ENCODE measurements around the gene RNF175. TPM values are rescaled to one million over a fixed set of nuclear protein-coding genes. Genes with fewer than 3 reads are reported as not detected.

Gene RNF175
- total and polyA plus RNA-seq, 5 donors from 2014 or later, result 2.1 to 17.3 (median 10.0) TPM

DNA sequence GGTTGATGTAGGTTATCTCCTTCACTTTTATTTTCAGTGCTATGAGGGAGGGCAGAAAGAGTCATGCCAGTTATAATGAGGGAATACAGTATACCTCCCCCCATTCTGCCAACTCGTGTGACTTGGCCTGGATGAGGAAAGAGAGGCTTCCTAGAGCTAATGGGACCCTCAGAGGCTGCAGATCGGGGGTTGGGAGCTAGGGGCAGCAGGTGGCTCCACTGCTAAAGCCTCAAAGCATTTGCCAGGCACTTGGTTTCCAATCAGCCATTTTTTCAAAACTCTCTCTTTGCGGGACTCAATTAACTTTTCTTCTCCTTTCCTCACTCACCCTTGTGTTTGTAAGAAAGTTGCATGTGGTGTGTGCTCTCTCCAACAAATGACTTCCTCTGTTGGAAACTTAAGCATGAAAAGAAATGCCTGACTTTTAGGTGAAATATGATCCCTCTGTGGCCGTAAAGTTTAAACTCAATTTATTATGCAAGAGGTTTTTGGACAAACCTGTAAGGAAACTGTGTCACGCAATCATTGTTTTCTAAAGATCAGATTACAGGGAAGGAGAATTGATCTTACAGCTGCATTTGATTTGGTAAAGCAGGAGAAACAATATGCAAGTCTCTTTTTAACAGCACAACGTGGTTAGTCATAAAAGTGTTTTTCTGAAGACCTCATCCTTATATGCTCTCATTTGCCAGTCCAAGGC is 22.0 kb upstream of the RNF175 start:
- H3K9me3 ChIP-seq (ENCODE audit: control insufficient read depth in 2 of 2, low read length in 2 of 2), result peaks cover 3 to 7% of the 10 kb centered on the region in 2 experiments
- H3K9me3 Mint-ChIP-seq, result peaks cover 0 to 6% (median 4%) of the 10 kb centered on the region in 7 donors
- no peak overlapping the region for H3K4me3 ChIP-seq (ENCODE audit: low read depth, low read length)
- H3K4me1 Mint-ChIP-seq, result peaks cover 0 to 5% (median 0%) of the 10 kb centered on the region in 4 donors
- H3K36me3 ChIP-seq (ENCODE audit: control insufficient read depth, insufficient read depth, low read length), result no peaks in the 10 kb centered on the region
- no peak overlapping the region for H3K27ac Mint-ChIP-seq
- ATAC-seq (ENCODE audit: low read depth in 2 of 2) (no peak), DNase-seq (no peak)
- H3K36me3 Mint-ChIP-seq, result no peaks in the 10 kb centered on the region
- H3K27me3 ChIP-seq (ENCODE audit: control insufficient read depth, insufficient read depth, low read length), result peaks cover 28% of the 10 kb centered on the region
- H3K27me3 Mint-ChIP-seq, result peaks cover 42% of the 10 kb centered on the region
- H3K27ac ChIP-seq (ENCODE audit: insufficient read depth, low read length, poor library complexity, severe bottlenecking), result no peak overlapping the region
- H3K4me1 ChIP-seq (ENCODE audit: control insufficient read depth, insufficient read depth, low read length, poor library complexity, severe bottlenecking), result no peaks in the 10 kb centered on the region
- H3K4me3 Mint-ChIP-seq, result no peak overlapping the region

- ATAC-seq (ENCODE audit: low read depth in 2 of 2) (no peak), DNase-seq (no peak)
- peaks cover under 1% of the 10 kb centered on the region for H3K36me3 Mint-ChIP-seq
- H3K27ac Mint-ChIP-seq, result no peak overlapping the region
- H3K27ac ChIP-seq (ENCODE audit: insufficient read depth, low read length, poor library complexity, severe bottlenecking), result no peak overlapping the region
- H3K4me3 Mint-ChIP-seq, result no peak overlapping the region
- peaks cover 0 to 6% (median 4%) of the 10 kb centered on the region in 7 donors for H3K9me3 Mint-ChIP-seq
- H3K4me1 ChIP-seq (ENCODE audit: control insufficient read depth, insufficient read depth, low read length, poor library complexity, severe bottlenecking), result no peaks in the 10 kb centered on the region
- H3K27me3 Mint-ChIP-seq, result peaks cover 36% of the 10 kb centered on the region
- H3K4me1 Mint-ChIP-seq, result peaks cover 0 to 5% (median 0%) of the 10 kb centered on the region in 4 donors
- H3K4me3 ChIP-seq (ENCODE audit: low read depth, low read length), result no peak overlapping the region
- peaks cover 3 to 7% of the 10 kb centered on the region in 2 experiments for H3K9me3 ChIP-seq (ENCODE audit: control insufficient read depth in 2 of 2, low read length in 2 of 2)
- peaks cover 28% of the 10 kb centered on the region for H3K27me3 ChIP-seq (ENCODE audit: control insufficient read depth, insufficient read depth, low read length)
- H3K36me3 ChIP-seq (ENCODE audit: control insufficient read depth, insufficient read depth, low read length), result no peaks in the 10 kb centered on the region
These were observed 21.5 kb upstream of the RNF175 start for GRCh38 chr4:153781280-153781679.

DNA sequence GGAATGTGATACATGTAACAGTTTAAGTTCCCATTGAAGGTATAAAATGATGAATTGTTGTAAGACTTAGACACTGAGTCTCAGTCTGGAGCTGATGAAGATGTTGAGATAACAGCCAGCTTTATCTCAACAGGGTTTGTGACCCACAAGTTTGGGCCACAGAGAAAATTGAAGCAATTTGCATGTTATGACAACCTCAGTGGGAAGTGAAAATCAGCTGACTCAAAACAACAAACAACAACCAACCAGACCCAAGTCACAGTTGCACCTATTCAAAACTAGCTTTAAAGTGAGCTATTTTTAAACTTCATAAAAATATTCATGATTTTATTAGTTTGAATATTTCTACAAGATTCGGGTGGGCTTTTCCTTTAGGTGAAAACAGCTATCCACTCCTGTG is 21.1 kb upstream of the RNF175 start:
- Mint-ChIP-seq H3K4me1 (peaks cover 0 to 2% (median 0%) of the 10 kb centered on the region in 4 donors), H3K36me3 (peaks cover 4% of the 10 kb centered on the region), H3K4me3 (no peak overlapping the region), H3K27ac (no peak overlapping the region), H3K27me3 (peaks cover 35% of the 10 kb centered on the region), H3K9me3 (peaks cover 0 to 6% (median 4%) of the 10 kb centered on the region in 7 donors)
- H3K36me3 ChIP-seq (ENCODE audit: control insufficient read depth, insufficient read depth, low read length), result no peaks in the 10 kb centered on the region
- no peaks in the 10 kb centered on the region for H3K4me1 ChIP-seq (ENCODE audit: control insufficient read depth, insufficient read depth, low read length, poor library complexity, severe bottlenecking)
- H3K9me3 ChIP-seq (ENCODE audit: control insufficient read depth in 2 of 2, low read length in 2 of 2), result peaks cover 3 to 7% of the 10 kb centered on the region in 2 experiments
- H3K27ac ChIP-seq (ENCODE audit: insufficient read depth, low read length, poor library complexity, severe bottlenecking), result no peak overlapping the region
- DNase-seq (no peak), ATAC-seq (ENCODE audit: low read depth in 2 of 2) (no peak)
- no peak overlapping the region for H3K4me3 ChIP-seq (ENCODE audit: low read depth, low read length)
- peaks cover 24% of the 10 kb centered on the region for H3K27me3 ChIP-seq (ENCODE audit: control insufficient read depth, insufficient read depth, low read length)

DNA sequence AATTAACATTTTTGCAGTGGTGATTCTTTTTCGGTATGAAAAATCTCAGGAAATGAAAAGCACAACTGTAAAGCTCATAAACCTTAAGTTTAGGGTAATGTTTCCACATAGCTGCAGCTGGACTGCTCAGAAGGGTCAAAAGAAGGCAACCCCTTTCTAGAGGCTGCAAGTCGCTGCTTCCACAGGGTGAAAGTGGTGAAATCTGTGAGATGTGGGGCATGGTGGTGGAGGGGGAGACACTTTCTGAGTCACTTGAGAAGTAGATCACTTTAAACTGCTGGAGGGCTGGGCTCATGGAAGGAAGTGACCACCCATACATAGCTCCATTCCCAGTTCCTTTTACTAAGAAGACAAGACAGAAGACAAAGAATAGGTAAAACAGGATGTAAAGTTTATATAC is 20.4 kb upstream of the RNF175 start:
- Mint-ChIP-seq H3K9me3 (peaks cover 0 to 6% (median 4%) of the 10 kb centered on the region in 7 donors), H3K4me3 (no peak overlapping the region), H3K36me3 (peaks cover 4% of the 10 kb centered on the region), H3K27ac (no peak overlapping the region), H3K27me3 (peaks cover 32% of the 10 kb centered on the region), H3K4me1 (no peaks in the 10 kb centered on the region)
- Histone ChIP-seq H3K4me1 (ENCODE audit: control insufficient read depth, insufficient read depth, low read length, poor library complexity, severe bottlenecking) (no peaks in the 10 kb centered on the region), H3K27me3 (ENCODE audit: control insufficient read depth, insufficient read depth, low read length) (peaks cover 25% of the 10 kb centered on the region), H3K9me3 (ENCODE audit: control insufficient read depth in 2 of 2, low read length in 2 of 2) (peaks cover 3 to 7% of the 10 kb centered on the region in 2 experiments), H3K27ac (ENCODE audit: insufficient read depth, low read length, poor library complexity, severe bottlenecking) (no peak overlapping the region), H3K36me3 (ENCODE audit: control insufficient read depth, insufficient read depth, low read length) (no peaks in the 10 kb centered on the region), H3K4me3 (ENCODE audit: low read depth, low read length) (no peak overlapping the region)
- ATAC-seq (ENCODE audit: low read depth in 2 of 2), result no peak
- DNase-seq, result no peak

DNA sequence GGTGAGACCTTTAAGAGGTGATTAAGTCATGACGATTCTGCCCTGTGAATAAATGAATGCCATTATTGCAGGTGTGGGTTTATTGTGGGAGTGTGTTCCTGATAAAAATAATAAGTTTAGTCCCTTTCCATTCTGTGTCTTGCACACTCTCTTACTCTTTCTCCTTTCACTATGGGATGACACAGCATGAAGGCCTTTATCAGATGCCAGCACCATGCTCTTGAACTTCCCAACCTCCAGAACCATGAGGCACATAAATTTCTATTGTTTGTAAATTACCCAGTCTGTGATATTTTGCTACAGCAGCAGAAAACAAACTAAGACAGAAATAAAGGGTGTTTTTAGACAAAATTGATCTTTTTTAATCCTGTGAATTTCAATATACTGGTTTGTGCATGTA is 18.6 kb upstream of the RNF175 start:
- Mint-ChIP-seq H3K4me1 (no peaks in the 10 kb centered on the region), H3K4me3 (no peak overlapping the region), H3K9me3 (peaks cover 0 to 6% (median 4%) of the 10 kb centered on the region in 7 donors), H3K27ac (no peak overlapping the region), H3K27me3 (peaks cover 20% of the 10 kb centered on the region), H3K36me3 (peaks cover 4% of the 10 kb centered on the region)
- ATAC-seq (ENCODE audit: low read depth in 2 of 2) (no peak), DNase-seq (no peak)
- H3K36me3 ChIP-seq (ENCODE audit: control insufficient read depth, insufficient read depth, low read length), result no peaks in the 10 kb centered on the region
- no peak overlapping the region for H3K4me3 ChIP-seq (ENCODE audit: low read depth, low read length)
- peaks cover 3 to 7% of the 10 kb centered on the region in 2 experiments for H3K9me3 ChIP-seq (ENCODE audit: control insufficient read depth in 2 of 2, low read length in 2 of 2)
- peaks cover 23% of the 10 kb centered on the region for H3K27me3 ChIP-seq (ENCODE audit: control insufficient read depth, insufficient read depth, low read length)
- no peaks in the 10 kb centered on the region for H3K4me1 ChIP-seq (ENCODE audit: control insufficient read depth, insufficient read depth, low read length, poor library complexity, severe bottlenecking)
- no peak overlapping the region for H3K27ac ChIP-seq (ENCODE audit: insufficient read depth, low read length, poor library complexity, severe bottlenecking)

- Histone ChIP-seq H3K4me1 (ENCODE audit: control insufficient read depth, insufficient read depth, low read length, poor library complexity, severe bottlenecking) (no peaks in the 10 kb centered on the region), H3K27me3 (ENCODE audit: control insufficient read depth, insufficient read depth, low read length) (peaks cover 20% of the 10 kb centered on the region), H3K27ac (ENCODE audit: insufficient read depth, low read length, poor library complexity, severe bottlenecking) (no peak overlapping the region), H3K4me3 (ENCODE audit: low read depth, low read length) (no peak overlapping the region), H3K9me3 (ENCODE audit: control insufficient read depth in 2 of 2, low read length in 2 of 2) (peaks cover 3 to 7% of the 10 kb centered on the region in 2 experiments), H3K36me3 (ENCODE audit: control insufficient read depth, insufficient read depth, low read length) (no peaks in the 10 kb centered on the region)
- DNase-seq (no peak), ATAC-seq (ENCODE audit: low read depth in 2 of 2) (no peak)
- no peaks in the 10 kb centered on the region for H3K4me1 Mint-ChIP-seq
- H3K36me3 Mint-ChIP-seq, result peaks cover 4% of the 10 kb centered on the region
- H3K4me3 Mint-ChIP-seq, result no peak overlapping the region
- no peak overlapping the region for H3K27ac Mint-ChIP-seq
- peaks cover 0 to 6% (median 4%) of the 10 kb centered on the region in 7 donors for H3K9me3 Mint-ChIP-seq
- peaks cover 16% of the 10 kb centered on the region for H3K27me3 Mint-ChIP-seq
These were observed 17.6 kb upstream of the RNF175 start for GRCh38 chr4:153777421-153777820.

- peaks cover 12% of the 10 kb centered on the region for H3K27me3 Mint-ChIP-seq
- no peak overlapping the region for H3K27ac Mint-ChIP-seq
- ATAC-seq (ENCODE audit: low read depth in 2 of 2), result no peak
These were observed 16.8 kb upstream of the RNF175 start for GRCh38 chr4:153776601-153777000.

GRCh38 chr4:153773236-153773690 is 13.4 kb upstream of the RNF175 start:
- Histone ChIP-seq H3K9me3 (ENCODE audit: control insufficient read depth in 2 of 2, low read length in 2 of 2) (peaks cover 0 to 3% of the 10 kb centered on the region in 2 experiments), H3K4me1 (ENCODE audit: control insufficient read depth, insufficient read depth, low read length, poor library complexity, severe bottlenecking) (no peaks in the 10 kb centered on the region), H3K27ac (ENCODE audit: insufficient read depth, low read length, poor library complexity, severe bottlenecking) (no peak overlapping the region), H3K4me3 (ENCODE audit: low read depth, low read length) (no peak overlapping the region), H3K36me3 (ENCODE audit: control insufficient read depth, insufficient read depth, low read length) (no peaks in the 10 kb centered on the region), H3K27me3 (ENCODE audit: control insufficient read depth, insufficient read depth, low read length) (peaks cover 21% of the 10 kb centered on the region)
- Mint-ChIP-seq H3K4me1 (no peaks in the 10 kb centered on the region), H3K9me3 (peaks cover 0 to 6% (median 4%) of the 10 kb centered on the region in 7 donors), H3K4me3 (no peak overlapping the region), H3K36me3 (peaks cover 4% of the 10 kb centered on the region), H3K27ac (peak overlapping the region in 1 of 3 donors; percentile 7), H3K27me3 (peaks cover 17% of the 10 kb centered on the region)
- no peak for DNase-seq
- no peak for ATAC-seq (ENCODE audit: low read depth in 2 of 2)

More at GRCh38 chr4:153776601-153777000, 16.8 kb upstream of the RNF175 start:
- Histone ChIP-seq H3K4me1 (ENCODE audit: control insufficient read depth, insufficient read depth, low read length, poor library complexity, severe bottlenecking) (no peaks in the 10 kb centered on the region), H3K9me3 (ENCODE audit: control insufficient read depth in 2 of 2, low read length in 2 of 2) (peaks cover 3 to 7% of the 10 kb centered on the region in 2 experiments), H3K27me3 (ENCODE audit: control insufficient read depth, insufficient read depth, low read length) (peaks cover 22% of the 10 kb centered on the region), H3K36me3 (ENCODE audit: control insufficient read depth, insufficient read depth, low read length) (no peaks in the 10 kb centered on the region), H3K27ac (ENCODE audit: insufficient read depth, low read length, poor library complexity, severe bottlenecking) (no peak overlapping the region), H3K4me3 (ENCODE audit: low read depth, low read length) (no peak overlapping the region)
- Mint-ChIP-seq H3K9me3 (peaks cover 0 to 7% (median 4%) of the 10 kb centered on the region in 7 donors), H3K4me3 (no peak overlapping the region), H3K36me3 (peaks cover 4% of the 10 kb centered on the region), H3K4me1 (no peaks in the 10 kb centered on the region)
- no peak for DNase-seq
